Activated CD4-positive, alpha-beta T cell treated with anti-CD3 and anti-CD28 coated beads for 36 hours (primary cell): ENCODE measurements around the gene DUSP10. TPM values are rescaled to one million over a fixed set of nuclear protein-coding genes. Genes with fewer than 3 reads are reported as not detected.
A peak's percentile ranks its signal among the peaks of the same experiment; 100 is the strongest.

Experiments used
- ATAC-seq: fragments of 200-7000 bp; cut with Tn5 transposase; one replicate; pipeline ENCODE4 v1.10.0; 2021; ENCODE audit warnings: mild to moderate bottlenecking, moderate library complexity
- CTCF ChIA-PET: fragments of 350-600 bp; sonication (Branson Sonifier 250); formaldehyde crosslinking; loops from one replicate; lab custom pipeline; 2021; ENCODE audit warnings: antibody characterized with exemption; lab: Charles Lee
- POLR2A ChIA-PET: fragments of 350-600 bp; sonication (Branson Sonifier 250); formaldehyde crosslinking; loops from one replicate; lab custom pipeline; 2021; ENCODE audit warnings: antibody characterized with exemption, inconsistent platforms; lab: Charles Lee
- DNase-seq: peaks from one replicate; pipeline ENCODE4 v3.0.0-alpha.2; 2020
- H3K27ac Mint-ChIP-seq: one replicate; pipeline ENCODE4 v1.8.0; 2021; ENCODE audit warnings: mixed read lengths
- H3K27me3 Mint-ChIP-seq: one replicate; pipeline ENCODE4 v1.8.0; 2021; ENCODE audit warnings: mixed read lengths
- H3K36me3 Mint-ChIP-seq: one replicate; pipeline ENCODE4 v1.8.0; 2021; ENCODE audit warnings: low read depth, mixed read lengths
- H3K4me1 Mint-ChIP-seq: one replicate; pipeline ENCODE4 v1.8.0; 2021; ENCODE audit warnings: mixed read lengths
- H3K4me3 Mint-ChIP-seq: one replicate; pipeline ENCODE4 v1.8.0; 2021; ENCODE audit warnings: mild to moderate bottlenecking, moderate library complexity, mixed read lengths
- H3K9me3 Mint-ChIP-seq: one replicate; pipeline ENCODE4 v1.8.0; 2021; ENCODE audit warnings: low read depth, mixed read lengths
- intact Hi-C, 2 experiments: fragments of 100-400 bp; cut with DNase I in 1 of 2; cut with micrococcal nuclease in 1 of 2; formaldehyde crosslinking; loops; one replicate each; pipeline versions ENCODE4 v1.14.2 to v1.15.1; 2022 to 2024; cut with DNase I, micrococcal nuclease
- total RNA-seq, 2 experiments: library from RNA; stranded (reverse); gene quantifications; one replicate each; pipeline ENCODE4 v1.2.3, GENCODE V29; 2021

Gene DUSP10
- total RNA-seq, 2 experiments from 2014 or later: 7.3 to 9.2 TPM

DNA sequence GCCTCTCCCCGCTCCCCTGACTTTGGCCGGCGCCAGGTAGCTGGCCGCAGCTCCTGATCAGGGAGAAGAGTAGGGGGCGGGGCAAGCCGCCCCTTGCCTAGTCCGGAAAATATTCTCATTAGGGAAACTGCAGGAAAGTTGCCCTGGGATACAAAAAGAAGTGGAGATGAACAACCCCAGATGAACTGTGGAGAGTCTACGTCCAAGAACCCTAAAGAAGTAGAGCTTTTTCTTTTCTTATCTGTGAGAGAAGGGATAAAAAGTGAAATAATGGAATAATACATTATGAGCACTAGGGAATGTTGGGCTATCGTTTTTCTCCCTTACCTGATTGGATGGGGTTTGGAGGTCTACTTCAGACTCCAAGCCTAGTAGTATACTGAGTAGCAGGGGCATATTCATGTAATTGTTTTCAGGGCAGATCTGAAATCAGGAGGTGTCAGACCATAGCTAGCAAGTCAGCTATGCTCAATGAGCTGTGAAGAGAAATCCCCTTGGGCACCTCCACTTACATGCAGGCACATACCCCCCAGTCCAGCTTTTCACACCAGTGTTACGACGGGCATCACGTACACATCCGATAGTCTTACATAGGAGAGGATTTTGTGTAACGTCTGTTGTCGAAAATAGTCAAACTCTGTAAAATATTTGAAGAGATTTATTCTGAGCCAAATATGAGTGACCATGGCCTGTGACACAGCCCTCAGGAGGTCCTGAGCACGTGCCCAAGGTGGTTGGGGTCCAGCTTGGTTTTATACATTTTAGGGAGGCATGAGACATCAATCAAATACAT, 1.7 kb upstream of the DUSP10 start:
- H3K4me1 Mint-ChIP-seq: peaks cover 19% of the 10 kb centered on the region
- H3K27me3 Mint-ChIP-seq: no peaks in the 10 kb centered on the region
- ChIA-PET CTCF (interaction anchor here (0.6 to 1.0 kb wide), 6 partner anchors 12 to 676 kb away, joined by 3 to 5 read pairs (median 3); no protein-coding TSS in a partner anchor), POLR2A (interaction anchor here (0.6 to 2.4 kb wide), 5 partner anchors 14 to 86 kb away, joined by 3 to 9 read pairs (median 6); no protein-coding TSS in a partner anchor)
- no peak for DNase-seq
- no peak for ATAC-seq
- peak overlapping the region; percentile 75 for H3K4me3 Mint-ChIP-seq
- peak overlapping the region; percentile 83 for H3K27ac Mint-ChIP-seq
- intact Hi-C loops: loop anchor here (1.0 to 10.0 kb wide), 11 partner anchors 11 to 969 kb away; partner anchors contain the start of genes AIDA (in 1 of the 2), BROX (in 1 of the 2), MIA3 (in 1 of the 2) and TAF1A (in 1 of the 2)
- no peaks in the 10 kb centered on the region for H3K9me3 Mint-ChIP-seq
- H3K36me3 Mint-ChIP-seq: peaks cover 10% of the 10 kb centered on the region

DNA sequence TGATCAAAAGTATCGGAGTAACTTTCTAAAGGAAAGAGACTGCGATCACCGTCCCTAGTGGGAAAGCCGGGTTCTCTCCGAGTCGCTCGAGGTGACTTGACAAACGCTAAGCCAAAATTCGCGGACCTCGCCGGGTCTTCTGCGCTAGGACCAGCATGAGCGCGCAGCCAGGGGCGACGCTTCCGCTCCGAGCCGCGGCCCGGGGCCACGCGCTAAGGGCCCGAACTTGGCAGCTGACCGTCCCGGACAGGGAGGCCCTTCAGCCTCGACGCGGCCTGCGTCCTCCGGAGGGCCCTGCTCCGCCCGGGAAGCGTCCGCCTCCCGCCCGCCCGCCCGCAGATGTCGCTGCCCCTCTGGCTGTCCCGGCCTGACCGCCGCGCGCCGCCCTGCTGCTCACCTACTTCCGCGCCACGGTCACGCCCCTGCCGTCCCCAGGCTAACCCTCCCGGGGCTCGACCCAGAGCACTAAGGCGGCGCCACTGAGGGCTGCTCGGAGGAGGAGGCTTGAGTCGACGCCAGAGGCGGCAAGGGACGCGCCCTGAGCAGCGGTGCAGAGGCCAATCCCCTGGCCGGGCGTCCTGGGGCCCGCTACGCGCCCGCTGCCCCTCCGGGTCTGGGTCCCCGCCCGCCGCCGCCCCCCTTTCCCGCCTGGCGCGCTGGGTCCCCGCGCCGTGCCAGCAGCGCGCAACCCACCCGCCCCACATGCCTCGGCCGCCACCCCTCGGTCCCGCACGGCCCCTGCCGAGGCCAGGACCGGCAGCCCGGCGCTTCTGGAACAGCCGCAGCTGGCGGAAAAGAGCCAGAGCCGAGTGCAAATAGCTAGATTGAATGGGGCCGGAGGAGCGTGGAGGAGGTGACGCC, 896 bp upstream of the DUSP10 start:
- ChIA-PET POLR2A (interaction anchor here (0.6 to 2.9 kb wide), 12 partner anchors 13 to 158 kb away, joined by 3 to 20 read pairs (median 4); no protein-coding TSS in a partner anchor), CTCF (interaction anchor here (0.6 to 1.5 kb wide), 11 partner anchors 13 to 265 kb away, joined by 3 to 5 read pairs (median 3); no protein-coding TSS in a partner anchor)
- no peaks in the 10 kb centered on the region for H3K27me3 Mint-ChIP-seq
- intact Hi-C loops: loop anchor here (1.0 to 10.0 kb wide), 17 partner anchors 16 to 970 kb away; partner anchors contain the start of genes AIDA (in 1 of the 2), BROX (in 1 of the 2), MIA3 (in 1 of the 2) and TAF1A (in 1 of the 2)
- no peaks in the 10 kb centered on the region for H3K9me3 Mint-ChIP-seq
- peaks cover 26% of the 10 kb centered on the region for H3K4me1 Mint-ChIP-seq
- peak overlapping the region; percentile 83 for H3K27ac Mint-ChIP-seq
- DNase-seq (peak; percentile 90), ATAC-seq (peak; percentile 49)
- peak overlapping the region; percentile 75 for H3K4me3 Mint-ChIP-seq
- H3K36me3 Mint-ChIP-seq: peaks cover 18% of the 10 kb centered on the region

- intact Hi-C loops: loop anchor here (1.0 to 10.0 kb wide), 6 partner anchors 29 to 874 kb away; partner anchors contain the start of genes MIA3 (in 1 of the 2) and TAF1A (in 1 of the 2)
- Mint-ChIP-seq H3K27ac (no peak overlapping the region), H3K27me3 (no peaks in the 10 kb centered on the region), H3K9me3 (no peaks in the 10 kb centered on the region), H3K4me3 (no peak overlapping the region), H3K36me3 (peaks cover 31% of the 10 kb centered on the region), H3K4me1 (peaks cover 34% of the 10 kb centered on the region)
- peak; percentile 64 for DNase-seq
- CTCF ChIA-PET: interaction anchor here (0.9 to 1.8 kb wide), 11 partner anchors 11 to 165 kb away, joined by 3 to 7 read pairs (median 4); no protein-coding TSS in a partner anchor
- no peak for ATAC-seq
- POLR2A ChIA-PET: interaction anchor here (0.5 to 2.9 kb wide), 11 partner anchors 11 to 185 kb away, joined by 3 to 20 read pairs (median 4); no protein-coding TSS in a partner anchor
These were observed 741 bp downstream of the DUSP10 start for GRCh38 chr1:221740993-221741702.

DNA sequence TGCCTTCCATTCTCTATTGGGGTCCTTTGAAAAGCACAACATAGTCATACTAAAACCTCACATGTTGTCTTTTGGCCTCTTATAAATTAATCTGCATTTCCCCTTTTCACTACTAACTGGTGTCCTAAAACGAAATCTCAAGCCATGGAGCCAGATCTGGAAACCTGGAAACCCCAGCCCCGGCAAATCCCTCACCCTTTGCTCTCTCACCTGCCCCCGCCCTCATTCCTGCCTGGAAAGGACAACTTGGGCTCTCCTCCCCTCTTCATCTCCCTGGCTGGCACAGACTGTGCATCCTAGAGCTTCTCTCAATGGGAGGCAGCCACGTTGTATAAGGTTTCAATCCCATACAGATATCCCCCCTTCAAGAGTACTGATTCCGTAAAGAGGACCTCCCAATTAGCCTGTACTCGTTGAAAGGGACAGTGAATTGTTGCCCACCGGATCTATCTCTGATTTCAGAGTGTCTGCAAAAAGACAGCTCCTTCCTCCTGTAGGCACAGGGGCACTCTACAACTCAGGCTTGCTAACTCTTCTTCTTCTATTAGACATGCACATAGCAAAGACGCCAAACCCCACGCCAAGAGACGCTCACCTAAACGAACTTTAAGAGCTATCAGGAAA, 1.4 kb downstream of the DUSP10 start:
- Mint-ChIP-seq H3K27me3 (no peaks in the 10 kb centered on the region), H3K27ac (no peak overlapping the region), H3K4me1 (peaks cover 36% of the 10 kb centered on the region), H3K4me3 (no peak overlapping the region), H3K9me3 (no peaks in the 10 kb centered on the region), H3K36me3 (peaks cover 34% of the 10 kb centered on the region)
- POLR2A ChIA-PET: interaction anchor here (0.5 to 2.9 kb wide), 8 partner anchors 14 to 231 kb away, joined by 3 to 20 read pairs (median 8); no protein-coding TSS in a partner anchor
- ATAC-seq (no peak), DNase-seq (no peak)
- intact Hi-C loops: loop anchor here (5.0 to 10.0 kb wide), 5 partner anchors 198 to 874 kb away; partner anchors contain the start of genes MIA3 (in 1 of the 2) and TAF1A (in 1 of the 2)
- CTCF ChIA-PET: interaction anchor here (1.0 to 1.8 kb wide), 7 partner anchors 10 to 99 kb away, joined by 3 to 6 read pairs (median 4); no protein-coding TSS in a partner anchor

DNA sequence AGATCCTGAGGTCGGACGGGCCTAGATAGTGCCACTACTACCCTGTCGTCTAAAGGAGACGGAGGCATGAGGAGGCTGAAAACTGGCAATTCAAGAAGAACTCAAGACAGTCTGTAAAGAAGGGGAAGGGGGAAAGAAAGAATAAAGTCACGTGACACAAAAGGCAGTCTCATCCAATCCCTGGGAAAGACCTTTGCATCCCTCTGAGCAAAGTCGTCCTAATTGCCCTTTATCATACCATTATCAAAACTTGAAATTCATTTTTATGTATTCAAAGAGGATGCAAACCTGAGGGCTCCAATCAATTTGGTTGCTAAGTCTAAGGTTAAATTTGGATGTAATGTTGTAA, 2.2 kb downstream of the DUSP10 start:
- H3K9me3 Mint-ChIP-seq: no peaks in the 10 kb centered on the region
- no peak overlapping the region for H3K4me3 Mint-ChIP-seq
- peaks cover 39% of the 10 kb centered on the region for H3K4me1 Mint-ChIP-seq
- H3K27me3 Mint-ChIP-seq: no peaks in the 10 kb centered on the region
- CTCF ChIA-PET: interaction anchor here (1.0 to 1.4 kb wide), 2 partner anchors 10 to 100 kb away, joined by 3 to 4 read pairs; no protein-coding TSS in a partner anchor
- intact Hi-C loops: loop anchor here (5.0 to 10.0 kb wide), 5 partner anchors 197 to 875 kb away; partner anchors contain the start of genes MIA3 (in 1 of the 2) and TAF1A (in 1 of the 2)
- POLR2A ChIA-PET: interaction anchor here (2.8 to 2.9 kb wide), 2 partner anchors 28 to 31 kb away, joined by 19 to 20 read pairs; no protein-coding TSS in a partner anchor
- no peak for DNase-seq
- ATAC-seq: no peak
- no peak overlapping the region for H3K27ac Mint-ChIP-seq
- H3K36me3 Mint-ChIP-seq: peaks cover 36% of the 10 kb centered on the region

- ChIA-PET POLR2A (interaction anchor here (0.6 kb wide), 1 partner anchor 31 kb away, joined by 4 read pairs; no protein-coding TSS in a partner anchor), CTCF (interaction anchor here (1.0 kb wide), 2 partner anchors 10 to 12 kb away, joined by 3 to 4 read pairs; no protein-coding TSS in a partner anchor)
- peaks cover 38% of the 10 kb centered on the region for H3K4me1 Mint-ChIP-seq
- no peaks in the 10 kb centered on the region for H3K9me3 Mint-ChIP-seq
- intact Hi-C loops: no loop called here
- no peak for DNase-seq
- H3K27ac Mint-ChIP-seq: no peak overlapping the region
- no peak overlapping the region for H3K4me3 Mint-ChIP-seq
- no peaks in the 10 kb centered on the region for H3K27me3 Mint-ChIP-seq
- no peak for ATAC-seq
- peaks cover 36% of the 10 kb centered on the region for H3K36me3 Mint-ChIP-seq
These were observed 2.7 kb downstream of the DUSP10 start for GRCh38 chr1:221739018-221739676.

GRCh38 chr1:221736714-221737113, 5.2 kb downstream of the DUSP10 start:
- intact Hi-C loops: no loop called here
- Mint-ChIP-seq H3K36me3 (peaks cover 38% of the 10 kb centered on the region), H3K9me3 (no peaks in the 10 kb centered on the region), H3K4me1 (peaks cover 38% of the 10 kb centered on the region), H3K27ac (no peak overlapping the region), H3K27me3 (no peaks in the 10 kb centered on the region), H3K4me3 (no peak overlapping the region)
- ATAC-seq: no peak
- no peak for DNase-seq
- CTCF ChIA-PET: no interaction called here
- POLR2A ChIA-PET: no interaction called here

DNA sequence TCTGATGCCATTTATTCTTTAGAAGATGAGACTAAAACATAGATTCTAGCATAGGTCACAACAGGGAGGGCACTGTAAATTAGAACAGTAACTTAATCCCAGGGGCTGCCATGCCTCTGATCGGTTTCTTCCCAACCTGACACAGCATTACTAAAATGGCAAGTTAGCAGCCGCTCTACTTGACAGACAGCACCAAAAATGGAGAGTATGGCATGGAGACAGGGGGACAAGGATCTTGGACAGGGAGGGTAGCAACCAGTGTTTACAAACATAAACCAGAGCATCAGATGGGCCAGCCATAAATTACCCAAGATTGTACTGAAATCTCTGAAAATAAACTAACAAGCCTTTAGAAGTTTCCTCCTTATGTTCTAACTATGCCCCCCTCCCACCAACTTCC, 5.9 kb downstream of the DUSP10 start:
- intact Hi-C loops: no loop called here
- H3K27ac Mint-ChIP-seq: no peak overlapping the region
- H3K9me3 Mint-ChIP-seq: no peaks in the 10 kb centered on the region
- ChIA-PET POLR2A (no interaction called here), CTCF (no interaction called here)
- H3K36me3 Mint-ChIP-seq: peaks cover 38% of the 10 kb centered on the region
- no peaks in the 10 kb centered on the region for H3K27me3 Mint-ChIP-seq
- ATAC-seq (no peak), DNase-seq (no peak)
- H3K4me3 Mint-ChIP-seq: no peak overlapping the region
- peaks cover 38% of the 10 kb centered on the region for H3K4me1 Mint-ChIP-seq

DNA sequence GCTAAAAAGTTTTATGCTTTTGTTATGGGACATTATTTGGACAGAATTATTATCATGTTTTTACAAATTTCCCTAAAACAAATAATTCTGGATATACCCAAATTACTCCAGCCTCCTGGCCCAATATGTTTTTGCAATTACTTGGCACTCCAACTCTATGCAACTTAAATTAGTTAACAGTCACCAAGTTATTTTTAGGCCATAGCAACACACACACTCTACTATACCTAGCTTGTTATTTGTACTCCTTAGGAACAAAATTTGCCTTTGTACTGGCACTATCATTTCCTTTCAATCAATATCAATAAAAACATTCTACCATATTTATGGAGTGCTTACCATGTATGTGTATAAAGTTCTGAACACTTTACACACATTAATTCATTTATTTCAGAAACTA, 7.7 kb downstream of the DUSP10 start:
- CTCF ChIA-PET: interaction anchor here (0.7 kb wide), 1 partner anchor 19 kb away, joined by 3 read pairs; no protein-coding TSS in a partner anchor
- H3K4me3 Mint-ChIP-seq: no peak overlapping the region
- H3K9me3 Mint-ChIP-seq: no peaks in the 10 kb centered on the region
- ATAC-seq: no peak
- POLR2A ChIA-PET: no interaction called here
- intact Hi-C loops: no loop called here
- H3K4me1 Mint-ChIP-seq: peaks cover 46% of the 10 kb centered on the region
- no peak overlapping the region for H3K27ac Mint-ChIP-seq
- H3K27me3 Mint-ChIP-seq: no peaks in the 10 kb centered on the region
- peaks cover 34% of the 10 kb centered on the region for H3K36me3 Mint-ChIP-seq
- no peak for DNase-seq
